ENCODE data around the gene TAS2R7. TPM values are rescaled to one million over a fixed set of nuclear protein-coding genes. Genes with fewer than 3 reads are reported as not detected.

The TAS2R7 gene
- total RNA-seq = 0.48 TPM in 1 of 2 replicates, not detected in the other

GRCh38 chr12:10802587-10802986, at the start of gene TAS2R7:
TSS of gene TAS2R7 (minus strand) at chr12:10802627. CDS start at chr12:10802570, 57 bp downstream.

GRCh38 chr12:10849425-10849878, 47.0 kb upstream of the TAS2R7 start, which contains the start of gene PRR4:
TSS of gene PRR4 (minus strand) at chr12:10849475. CDS start at chr12:10849437, 38 bp downstream.

GRCh38 chr12:10826258-10826657, 23.8 kb upstream of the TAS2R7 start, which contains the start of gene TAS2R10:
TSS of gene TAS2R10 (minus strand) at chr12:10826358. CDS start at chr12:10826269, 89 bp downstream.

GRCh38 chr12:10810068-10810467, 7.6 kb upstream of the TAS2R7 start, which contains the start of gene TAS2R9:
TSS of gene TAS2R9 (minus strand) at chr12:10810168. CDS start at chr12:10810075, 93 bp downstream.

GRCh38 chr12:10807186-10807585, 4.8 kb upstream of the TAS2R7 start, which contains the start of gene TAS2R8:
TSS of gene TAS2R8 (minus strand) at chr12:10807286. CDS start at chr12:10806980, 306 bp downstream.

Small RNA genes within 50 kb of the gene (small RNA-seq; reads per million reads assigned to genes)
- gene PRR4 = not detected

Other genes with a start within 250 kb of the TAS2R7 start
- 9.8 and 15.3 TPM in 2 replicates for gene MAGOHB, start 189.0 kb downstream of the TAS2R7 start, total RNA-seq
- 12.3 and 14.7 TPM in 2 replicates for gene STYK1, start 128.6 kb downstream of the TAS2R7 start, total RNA-seq
- 311 and 333 TPM in 2 replicates for gene YBX3, start 79.3 kb downstream of the TAS2R7 start, total RNA-seq
- gene TAS2R8, start 4.7 kb upstream of the TAS2R7 start, total RNA-seq = 0.33 TPM in 1 of 2 replicates, not detected in the other
- 0.19 TPM in 1 of 2 replicates, not detected in the other for gene TAS2R9, start 7.5 kb upstream of the TAS2R7 start, total RNA-seq
- 0.98 and 1.5 TPM in 2 replicates for gene TAS2R10, start 23.7 kb upstream of the TAS2R7 start, total RNA-seq
- 0.76 and 2.3 TPM in 2 replicates for gene PRR4, start 46.8 kb upstream of the TAS2R7 start, total RNA-seq
- 16.0 and 19.2 TPM in 2 replicates for gene PRH1, start 81.6 kb upstream of the TAS2R7 start, total RNA-seq
- gene TAS2R13, start 106.9 kb upstream of the TAS2R7 start, total RNA-seq = 1.6 and 2.4 TPM in 2 replicates
- 0.65 TPM in 1 of 2 replicates, not detected in the other for gene PRH2, start 126.6 kb upstream of the TAS2R7 start, total RNA-seq
- gene TAS2R14, start 136.6 kb upstream of the TAS2R7 start, total RNA-seq = 2.3 and 4.0 TPM in 2 replicates
- 4.5 and 4.6 TPM in 2 replicates for gene TAS2R50, start 184.3 kb upstream of the TAS2R7 start, total RNA-seq
- 3.9 and 5.4 TPM in 2 replicates for gene TAS2R20, start 195.7 kb upstream of the TAS2R7 start, total RNA-seq
- 5.5 and 6.5 TPM in 2 replicates for gene TAS2R19, start 220.0 kb upstream of the TAS2R7 start, total RNA-seq
- 6.9 and 7.2 TPM in 2 replicates for gene TAS2R31, start 228.8 kb upstream of the TAS2R7 start, total RNA-seq